ENCODE results near the gene NDUFB11. TPM values are rescaled to one million over a fixed set of nuclear protein-coding genes. Genes with fewer than 3 reads are reported as not detected.

NDUFB11 gene
- total RNA-seq, 1 experiment from 2014 or later, result 129 TPM

- Histone ChIP-seq H3K36me3 (ENCODE audit: control insufficient read depth, insufficient read depth, low read length) (no peaks in the 10 kb centered on the region), H3K4me1 (no peaks in the 10 kb centered on the region), H3K9me3 (no peaks in the 10 kb centered on the region), H3K27me3 (replicated peaks; ENCODE audit: control insufficient read depth, insufficient read depth, low read length) (no peaks in the 10 kb centered on the region), H3K4me3 (ENCODE audit: low read depth, low read length) (no peak overlapping the region)
- ChIA-PET POLR2A (no interaction called here), CTCF (no interaction called here)
- intact Hi-C loops (cut with micrococcal nuclease; ENCODE audit: unreplicated experiment), result no loop called here
- DNase-seq, result no peak
- TF ChIP-seq CTCF (IDR thresholded peaks at IDR 0.05; ENCODE audit: insufficient read depth in 1 of 2, low read depth in 1 of 2, low read length in 1 of 2, severe bottlenecking in 1 of 2, unreplicated experiment in 1 of 2), result no peak
- no TSS peak for BruUV-seq (replicated peaks)
- Mint-ChIP-seq H3K27me3 (ENCODE audit: insufficient read depth, unreplicated experiment) (no peaks in the 10 kb centered on the region), H3K4me1 (ENCODE audit: low read depth, unreplicated experiment) (no peaks in the 10 kb centered on the region), H3K9me3 (ENCODE audit: unreplicated experiment) (no peaks in the 10 kb centered on the region), H3K4me3 (ENCODE audit: unreplicated experiment) (no peak overlapping the region), H3K27ac (ENCODE audit: unreplicated experiment) (no peak overlapping the region), H3K36me3 (ENCODE audit: insufficient read depth, unreplicated experiment) (peaks cover 30% of the 10 kb centered on the region)
Measured at GRCh38 chrX:47169273-47169672, 24.8 kb upstream of the NDUFB11 start.

GRCh38 chrX:47168495-47169073 is 24.1 kb upstream of the NDUFB11 start:
- Mint-ChIP-seq H3K9me3 (ENCODE audit: unreplicated experiment) (no peaks in the 10 kb centered on the region), H3K4me3 (ENCODE audit: unreplicated experiment) (no peak overlapping the region), H3K36me3 (ENCODE audit: insufficient read depth, unreplicated experiment) (peaks cover 36% of the 10 kb centered on the region), H3K27ac (ENCODE audit: unreplicated experiment) (no peak overlapping the region), H3K4me1 (ENCODE audit: low read depth, unreplicated experiment) (no peaks in the 10 kb centered on the region), H3K27me3 (ENCODE audit: insufficient read depth, unreplicated experiment) (no peaks in the 10 kb centered on the region)
- H3K4me3 ChIP-seq (ENCODE audit: low read depth, low read length), result no peak overlapping the region
- POLR2A ChIA-PET, result no interaction called here
- CTCF ChIA-PET, result no interaction called here
- H3K27me3 ChIP-seq (replicated peaks; ENCODE audit: control insufficient read depth, insufficient read depth, low read length), result no peaks in the 10 kb centered on the region
- no peak for TF ChIP-seq CTCF (IDR thresholded peaks at IDR 0.05; ENCODE audit: insufficient read depth in 1 of 2, low read depth in 1 of 2, low read length in 1 of 2, severe bottlenecking in 1 of 2, unreplicated experiment in 1 of 2)
- no peak for DNase-seq
- no peaks in the 10 kb centered on the region for H3K4me1 ChIP-seq
- no peaks in the 10 kb centered on the region for H3K9me3 ChIP-seq
- intact Hi-C loops (cut with micrococcal nuclease; ENCODE audit: unreplicated experiment), result no loop called here
- H3K36me3 ChIP-seq (ENCODE audit: control insufficient read depth, insufficient read depth, low read length), result no peaks in the 10 kb centered on the region
- BruUV-seq (replicated peaks), result no TSS peak

GRCh38 chrX:47166126-47166525 is 21.6 kb upstream of the NDUFB11 start:
- Histone ChIP-seq H3K4me3 (ENCODE audit: low read depth, low read length) (no peak overlapping the region), H3K9me3 (no peaks in the 10 kb centered on the region), H3K4me1 (no peaks in the 10 kb centered on the region), H3K36me3 (ENCODE audit: control insufficient read depth, insufficient read depth, low read length) (no peaks in the 10 kb centered on the region), H3K27me3 (replicated peaks; ENCODE audit: control insufficient read depth, insufficient read depth, low read length) (no peaks in the 10 kb centered on the region)
- no peak for TF ChIP-seq CTCF (IDR thresholded peaks at IDR 0.05; ENCODE audit: insufficient read depth in 1 of 2, low read depth in 1 of 2, low read length in 1 of 2, severe bottlenecking in 1 of 2, unreplicated experiment in 1 of 2)
- Mint-ChIP-seq H3K27ac (ENCODE audit: unreplicated experiment) (no peak overlapping the region), H3K36me3 (ENCODE audit: insufficient read depth, unreplicated experiment) (peaks cover 39% of the 10 kb centered on the region), H3K4me3 (ENCODE audit: unreplicated experiment) (no peak overlapping the region), H3K9me3 (ENCODE audit: unreplicated experiment) (no peaks in the 10 kb centered on the region), H3K27me3 (ENCODE audit: insufficient read depth, unreplicated experiment) (no peaks in the 10 kb centered on the region), H3K4me1 (ENCODE audit: low read depth, unreplicated experiment) (no peaks in the 10 kb centered on the region)
- intact Hi-C loops (cut with micrococcal nuclease; ENCODE audit: unreplicated experiment), result no loop called here
- no peak for DNase-seq
- BruUV-seq (replicated peaks), result no TSS peak
- CTCF ChIA-PET, result no interaction called here
- POLR2A ChIA-PET, result no interaction called here

Measured in Caco-2 (cell line).